NOMO-1 (cell line): ENCODE data around the gene NPFFR1.
"Not testable (repeated sequence)": the region's sequence is repeated elsewhere in the genome, so short reads cannot be mapped to it uniquely, and the experiment has no call there.

Source experiments
- DNase-seq, 2 experiments: peaks; one replicate each; lab custom pipeline; 2025; ENCODE audit not compliant: unreplicated experiment in 2 of 2; lab: John Stamatoyannopoulos, UW

NPFFR1 gene

GRCh38 chr10:70232155-70232858, 51.5 kb downstream of the NPFFR1 start:
- peak; percentile 30 to 39 for DNase-seq

GRCh38 chr10:70228491-70228890, 55.3 kb downstream of the NPFFR1 start:
- no peak for DNase-seq

- DNase-seq = no peak
Observed at GRCh38 chr10:70227548-70228320, 56.1 kb downstream of the NPFFR1 start.

GRCh38 chr10:70223728-70224127, 60.1 kb downstream of the NPFFR1 start:
- DNase-seq = no peak

- not testable (repeated sequence) for DNase-seq
Observed at GRCh38 chr10:70222811-70223447, 60.9 kb downstream of the NPFFR1 start.

GRCh38 chr10:70222340-70222794, 61.4 kb downstream of the NPFFR1 start:
- peak in 1 of 2 experiments; percentile 22 for DNase-seq

GRCh38 chr10:70221030-70221429, 62.8 kb downstream of the NPFFR1 start:
- DNase-seq = peak in 1 of 2 experiments; percentile 61

- no peak for DNase-seq
Observed at GRCh38 chr10:70212879-70213278, 70.9 kb downstream of the NPFFR1 start.

GRCh38 chr10:70212277-70212676, 71.5 kb downstream of the NPFFR1 start:
- DNase-seq = no peak

GRCh38 chr10:70206762-70207161, 77.0 kb downstream of the NPFFR1 start:
- DNase-seq = no peak

- no peak for DNase-seq
Observed at GRCh38 chr10:70201105-70201504, 82.7 kb downstream of the NPFFR1 start.

GRCh38 chr10:70198696-70199466, 84.9 kb downstream of the NPFFR1 start:
- DNase-seq = no peak
